Measurements from ENCODE around the gene SND1. TPM values are rescaled to one million over a fixed set of nuclear protein-coding genes. Genes with fewer than 3 reads are reported as not detected.

SND1 gene
- total and polyA plus RNA-seq, 10 donors, result 61.7 to 173 (median 116) TPM

DNA sequence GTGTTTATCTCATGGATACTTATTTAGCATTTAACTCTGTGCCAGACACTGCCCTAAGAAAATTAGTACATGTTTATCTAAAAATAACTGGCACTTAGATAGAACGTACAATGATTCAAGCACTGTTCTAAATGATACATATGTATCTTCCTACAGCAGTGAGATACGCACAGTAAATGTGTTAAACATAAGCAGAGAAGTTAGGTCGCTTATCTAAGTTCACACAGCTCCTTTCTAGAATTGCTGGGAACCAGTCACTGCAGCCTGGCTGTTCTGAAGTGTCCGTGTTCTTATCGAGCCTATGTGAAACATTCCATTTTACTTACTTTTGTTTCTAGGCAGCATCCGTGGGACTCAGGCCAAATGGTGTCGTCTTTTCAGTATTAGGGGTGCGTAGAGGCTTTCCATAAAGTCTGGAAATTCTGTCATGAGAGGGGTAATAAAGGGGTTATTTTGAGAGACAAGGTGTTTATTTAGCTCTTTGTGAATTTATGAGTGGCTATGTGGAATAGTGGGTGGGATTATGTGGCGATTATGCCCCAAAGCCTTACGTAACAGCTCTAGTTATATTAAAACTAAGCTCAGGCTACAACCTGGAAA lies 186.9 kb downstream of the SND1 start:
- WGBS, 5 donors, result 83 to 94% (median 92%) methylated on average over 10 of the region's 10 CpGs
- H3K36me3 ChIP-seq, result peaks cover 0 to 11% (median 0%) of the 10 kb centered on the region in 6 donors
- intact Hi-C loops (cut with DNase I; ENCODE audit: low total_unique reads), result no loop called here
- peaks cover 0 to 6% (median 0%) of the 10 kb centered on the region in 6 donors for H3K4me1 ChIP-seq
- TF ChIP-seq, protein P1, sequence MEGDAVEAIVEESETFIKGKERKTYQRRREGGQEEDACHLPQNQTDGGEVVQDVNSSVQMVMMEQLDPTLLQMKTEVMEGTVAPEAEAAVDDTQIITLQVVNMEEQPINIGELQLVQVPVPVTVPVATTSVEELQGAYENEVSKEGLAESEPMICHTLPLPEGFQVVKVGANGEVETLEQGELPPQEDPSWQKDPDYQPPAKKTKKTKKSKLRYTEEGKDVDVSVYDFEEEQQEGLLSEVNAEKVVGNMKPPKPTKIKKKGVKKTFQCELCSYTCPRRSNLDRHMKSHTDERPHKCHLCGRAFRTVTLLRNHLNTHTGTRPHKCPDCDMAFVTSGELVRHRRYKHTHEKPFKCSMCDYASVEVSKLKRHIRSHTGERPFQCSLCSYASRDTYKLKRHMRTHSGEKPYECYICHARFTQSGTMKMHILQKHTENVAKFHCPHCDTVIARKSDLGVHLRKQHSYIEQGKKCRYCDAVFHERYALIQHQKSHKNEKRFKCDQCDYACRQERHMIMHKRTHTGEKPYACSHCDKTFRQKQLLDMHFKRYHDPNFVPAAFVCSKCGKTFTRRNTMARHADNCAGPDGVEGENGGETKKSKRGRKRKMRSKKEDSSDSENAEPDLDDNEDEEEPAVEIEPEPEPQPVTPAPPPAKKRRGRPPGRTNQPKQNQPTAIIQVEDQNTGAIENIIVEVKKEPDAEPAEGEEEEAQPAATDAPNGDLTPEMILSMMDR (IDR thresholded peaks at IDR 0.05 in 8 of 11, conservative IDR thresholded peaks at IDR 0.05 in 3 of 11), result no peak
- TF ChIP-seq POLR2A (IDR thresholded peaks at IDR 0.05) (no peak), POLR2AphosphoS5 (IDR thresholded peaks at IDR 0.05) (no peak)
- H3K4me3 ChIP-seq, result no peak overlapping the region
- no peaks in the 10 kb centered on the region for H3K27me3 ChIP-seq (replicated peaks in 1 of 7)
- DNase-seq, result no peak
- peaks cover 0 to 28% (median 20%) of the 10 kb centered on the region in 8 donors for H3K9me3 ChIP-seq
- no peak overlapping the region for H3K27ac ChIP-seq

DNA sequence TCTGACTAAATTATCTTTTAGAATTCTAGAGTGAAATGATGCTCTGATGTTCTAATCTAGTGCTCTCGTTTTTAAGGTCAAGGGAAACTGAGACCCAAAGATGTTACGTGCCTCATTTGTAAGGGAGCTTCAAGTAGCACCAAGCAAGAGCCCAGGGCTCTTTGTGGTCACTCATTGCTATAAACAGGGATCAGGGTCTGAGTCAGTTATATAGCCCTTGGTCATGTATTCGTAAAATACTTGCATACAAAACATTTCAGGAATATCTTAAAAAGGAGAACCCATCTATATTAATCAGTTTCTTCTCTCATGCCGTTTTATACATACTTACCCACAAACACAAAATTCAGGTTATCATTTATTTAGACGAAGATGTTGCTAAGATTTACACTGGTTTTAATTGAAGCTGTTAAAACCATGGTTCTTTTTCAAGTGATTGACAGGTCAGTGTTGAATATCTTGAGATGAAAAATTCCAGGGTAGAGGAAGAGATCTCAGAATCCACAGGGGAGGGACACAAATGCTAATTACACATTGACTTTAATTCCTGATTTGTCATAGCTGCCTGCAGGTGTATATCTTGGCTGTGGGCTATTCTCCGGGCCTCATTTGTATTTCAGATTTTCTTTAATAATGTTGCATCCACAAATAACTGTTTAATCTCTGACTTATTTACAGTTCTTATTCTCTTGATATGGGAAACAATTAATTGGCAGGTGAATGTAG lies 188.4 kb downstream of the SND1 start:
- intact Hi-C loops (cut with DNase I; ENCODE audit: low total_unique reads), result no loop called here

DNA sequence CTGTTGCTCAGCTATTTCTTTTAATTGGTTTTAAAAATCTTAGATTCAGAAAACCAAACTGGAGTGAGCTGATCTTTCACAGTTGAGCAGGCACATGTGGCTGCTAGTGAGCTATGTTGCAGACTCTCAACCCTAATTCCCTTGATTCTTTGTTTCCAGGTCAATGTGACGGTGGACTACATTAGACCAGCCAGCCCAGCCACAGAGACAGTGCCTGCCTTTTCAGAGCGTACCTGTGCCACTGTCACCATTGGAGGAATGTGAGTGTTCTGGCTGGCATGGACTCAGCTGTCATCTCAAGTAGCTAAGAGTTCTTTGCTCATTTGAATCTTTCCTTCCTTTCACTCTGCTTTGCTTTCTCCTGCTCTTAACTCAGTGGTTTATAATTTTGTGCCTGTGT lies 192.2 kb downstream of the SND1 start:
- 91 to 100% (median 94%) methylated on average over 2 of the region's 2 CpGs for WGBS, 5 donors
- no peaks in the 10 kb centered on the region for H3K27me3 ChIP-seq (replicated peaks in 1 of 7)
- TF ChIP-seq POLR2A (IDR thresholded peaks at IDR 0.05) (no peak), POLR2AphosphoS5 (IDR thresholded peaks at IDR 0.05) (no peak)
- TF ChIP-seq, protein P1 (IDR thresholded peaks at IDR 0.05 in 8 of 11, conservative IDR thresholded peaks at IDR 0.05 in 3 of 11), result no peak
- DNase-seq, result no peak
- H3K4me1 ChIP-seq, result peaks cover 0 to 21% (median 12%) of the 10 kb centered on the region in 6 donors
- H3K36me3 ChIP-seq, result peaks cover 0 to 48% (median 0%) of the 10 kb centered on the region in 6 donors
- H3K4me3 ChIP-seq, result no peak overlapping the region
- intact Hi-C loops (cut with DNase I; ENCODE audit: low total_unique reads), result no loop called here
- H3K9me3 ChIP-seq, result no peaks in the 10 kb centered on the region
- peak overlapping the region in 3 of 8 donors; percentile 19 to 45 (median 43) for H3K27ac ChIP-seq

More for the DNA sequence above, 188.4 kb downstream of the SND1 start:
- Histone ChIP-seq H3K9me3 (peaks cover 0 to 28% (median 20%) of the 10 kb centered on the region in 8 donors), H3K27ac (no peak overlapping the region), H3K36me3 (peaks cover 0 to 26% (median 0%) of the 10 kb centered on the region in 6 donors), H3K4me3 (no peak overlapping the region), H3K4me1 (peaks cover 0 to 13% (median 9%) of the 10 kb centered on the region in 6 donors), H3K27me3 (replicated peaks in 1 of 7) (no peaks in the 10 kb centered on the region)
- no peak for DNase-seq
- WGBS, 5 donors, result 94 to 98% (median 96%) methylated on average over 6 of the region's 6 CpGs
- TF ChIP-seq POLR2AphosphoS5 (IDR thresholded peaks at IDR 0.05), result no peak
- TF ChIP-seq, protein P1 (IDR thresholded peaks at IDR 0.05 in 8 of 11, conservative IDR thresholded peaks at IDR 0.05 in 3 of 11), result no peak

DNA sequence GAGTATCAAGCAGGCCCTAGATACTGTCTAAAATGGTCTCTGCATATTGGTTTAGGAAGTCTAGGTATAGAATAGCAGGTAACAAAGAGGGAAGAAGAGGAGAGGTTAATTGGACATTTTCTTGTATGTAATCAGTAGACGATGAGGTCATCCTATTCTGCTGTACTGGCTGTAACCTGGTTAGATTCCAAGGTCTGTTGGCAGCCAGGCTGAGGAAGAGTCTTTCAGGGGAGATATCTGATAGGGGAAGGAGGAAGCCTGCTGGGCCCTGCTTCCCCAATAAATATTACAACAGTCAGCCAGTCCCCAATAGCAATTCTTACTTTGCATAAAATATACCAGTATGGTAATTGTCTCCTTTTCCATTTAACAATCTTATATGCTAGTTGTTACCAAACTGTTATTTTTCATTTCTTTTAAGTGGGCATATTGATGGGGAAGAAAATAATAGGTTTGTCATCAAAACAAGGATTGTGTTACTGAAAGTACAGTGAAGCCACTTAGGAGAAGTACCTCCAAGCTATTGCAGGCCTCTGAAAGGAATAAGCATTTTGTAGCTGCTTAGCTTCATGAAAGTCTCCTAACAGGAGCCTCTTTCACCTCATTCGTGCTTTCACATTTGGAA lies 192.8 kb downstream of the SND1 start:
- no peak for DNase-seq
- peak overlapping the region in 3 of 8 donors; percentile 19 to 45 (median 43) for H3K27ac ChIP-seq
- TF ChIP-seq POLR2A (IDR thresholded peaks at IDR 0.05), result no peak
- TF ChIP-seq, protein P1 (IDR thresholded peaks at IDR 0.05 in 8 of 11, conservative IDR thresholded peaks at IDR 0.05 in 3 of 11), result no peak
- TF ChIP-seq POLR2AphosphoS5 (IDR thresholded peaks at IDR 0.05), result no peak
- peaks cover 0 to 21% (median 12%) of the 10 kb centered on the region in 6 donors for H3K4me1 ChIP-seq
- no peaks in the 10 kb centered on the region for H3K9me3 ChIP-seq
- peaks cover 0 to 55% (median 2%) of the 10 kb centered on the region in 6 donors for H3K36me3 ChIP-seq
- intact Hi-C loops (cut with DNase I; ENCODE audit: low total_unique reads), result no loop called here
- no peak overlapping the region for H3K4me3 ChIP-seq
- no peaks in the 10 kb centered on the region for H3K27me3 ChIP-seq (replicated peaks in 1 of 7)
- 57 to 82% (median 68%) methylated on average over 2 of the region's 2 CpGs for WGBS, 5 donors
